ENCODE results near the gene ITPRIP. TPM values are rescaled to one million over a fixed set of nuclear protein-coding genes. Genes with fewer than 3 reads are reported as not detected.

Gene ITPRIP, protein sequence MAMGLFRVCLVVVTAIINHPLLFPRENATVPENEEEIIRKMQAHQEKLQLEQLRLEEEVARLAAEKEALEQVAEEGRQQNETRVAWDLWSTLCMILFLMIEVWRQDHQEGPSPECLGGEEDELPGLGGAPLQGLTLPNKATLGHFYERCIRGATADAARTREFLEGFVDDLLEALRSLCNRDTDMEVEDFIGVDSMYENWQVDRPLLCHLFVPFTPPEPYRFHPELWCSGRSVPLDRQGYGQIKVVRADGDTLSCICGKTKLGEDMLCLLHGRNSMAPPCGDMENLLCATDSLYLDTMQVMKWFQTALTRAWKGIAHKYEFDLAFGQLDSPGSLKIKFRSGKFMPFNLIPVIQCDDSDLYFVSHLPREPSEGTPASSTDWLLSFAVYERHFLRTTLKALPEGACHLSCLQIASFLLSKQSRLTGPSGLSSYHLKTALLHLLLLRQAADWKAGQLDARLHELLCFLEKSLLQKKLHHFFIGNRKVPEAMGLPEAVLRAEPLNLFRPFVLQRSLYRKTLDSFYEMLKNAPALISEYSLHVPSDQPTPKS
- 22.2 and 22.5 TPM in 2 replicates for total RNA-seq (2021)
- long read RNA-seq, full-length matches to known transcripts, result 115 of 131 reads
- long read RNA-seq, partial matches to known transcripts, result 0 of 131 reads
- long read RNA-seq, other reads (novel, unspliced or antisense), result 16 of 131 reads

DNA sequence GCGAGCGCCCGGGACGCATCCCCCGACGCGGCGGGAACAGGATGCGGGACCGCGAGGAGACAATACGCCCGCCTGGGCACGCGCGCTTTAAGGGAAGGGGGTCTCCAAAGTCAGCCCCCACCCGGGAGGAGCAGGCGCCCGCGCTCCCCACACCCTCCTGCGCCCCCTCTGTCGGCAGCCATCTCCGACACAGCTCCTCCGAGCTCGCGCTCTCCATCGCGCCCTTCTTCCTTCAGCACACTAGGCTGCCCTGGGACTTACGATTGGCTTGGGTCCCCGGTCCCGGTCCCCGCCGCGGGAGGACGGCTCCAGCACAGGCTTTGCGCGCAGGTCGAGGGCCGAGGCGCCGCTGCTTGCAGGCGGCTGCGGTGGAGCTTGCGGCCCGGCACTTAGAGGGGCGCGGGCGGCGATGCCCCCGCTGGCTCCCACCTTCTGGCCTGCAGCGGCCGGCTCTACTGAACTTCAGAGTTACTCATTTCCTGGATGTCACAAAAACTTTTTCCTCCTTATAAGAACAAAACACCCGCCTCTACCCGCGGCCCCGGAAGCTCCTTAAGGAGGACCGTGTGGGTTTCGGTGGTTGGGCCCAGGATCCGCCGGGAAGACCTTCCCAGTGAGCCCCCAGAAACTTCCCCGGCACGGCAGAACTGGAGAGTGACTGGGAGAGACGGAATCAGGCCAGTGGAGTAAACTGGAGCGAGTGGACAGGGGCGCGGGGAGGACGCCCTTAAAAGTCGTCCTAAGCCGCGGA lies at the start of gene ITPRIP:
ITPRIP (minus strand) TSS at position 481 of the 751 bp plus-strand sequence. CDS start 22,414 bp downstream, outside the sequence.
- H2BK12ac ChIP-seq (ENCODE audit: insufficient read length, low read depth, low read length), result peak within 1 kb of the TSS; percentile 88
- H2AFZ ChIP-seq (ENCODE audit: low read length), result peak within 1 kb of the TSS; percentile 24
- no peak within 1 kb of the TSS for H2BK5ac ChIP-seq (ENCODE audit: insufficient read length, low read length)
- Mint-ChIP-seq H3K4me1 (peaks cover 50 to 54% of the 10 kb centered on the region in 2 experiments), H3K36me3 (ENCODE audit: insufficient read depth in 1 of 3, low read depth in 3 of 3) (peaks cover 0 to 5% (median under 1%) of the 10 kb centered on the region in 3 experiments; a peak in 3 of 7 replicates), H3K27me3 (ENCODE audit: low read depth) (peaks cover 3% of the 10 kb centered on the region; the same call in 1 of the 2 replicates), H3K9me3 (no peaks in the 10 kb centered on the region), H3K4me3 (peak within 1 kb of the TSS; percentile 92 to 95), H3K27ac (peak within 1 kb of the TSS; percentile 98 to 100 (median 99))
- H2AK5ac ChIP-seq (ENCODE audit: insufficient read length, low read length), result no peak within 1 kb of the TSS
- peak within 1 kb of the TSS; percentile 78 for H3K4me2 ChIP-seq (ENCODE audit: insufficient read depth, insufficient read length, low read length)
- H2BK20ac ChIP-seq (ENCODE audit: low read depth, low read length, poor library complexity, severe bottlenecking), result peak within 1 kb of the TSS; percentile 100
- no peak within 1 kb of the TSS for H4K91ac ChIP-seq (ENCODE audit: insufficient read length, low read depth, low read length)
- no peaks in the 10 kb centered on the region for H4K20me1 ChIP-seq (ENCODE audit: control insufficient read depth, insufficient read depth, insufficient read length)
- H4K5ac ChIP-seq (ENCODE audit: insufficient read length, low read depth, low read length), result peak within 1 kb of the TSS; percentile 56
- WGBS (ENCODE audit: extremely low coverage, insufficient read length, low lambda C conversion rate), result no CpG with 5 or more reads among the region's 70 CpGs
- no peak within 1 kb of the TSS for H3K56ac ChIP-seq (ENCODE audit: insufficient read length, low read depth, low read length)
- DNase-seq, result peak; percentile 68
- peak within 1 kb of the TSS; percentile 79 for H3T11ph ChIP-seq (ENCODE audit: low read length)
- peak within 1 kb of the TSS; percentile 100 for H3K18ac ChIP-seq (ENCODE audit: insufficient read length, low read depth, low read length)
- peak within 1 kb of the TSS; percentile 99 for H3K14ac ChIP-seq (ENCODE audit: insufficient read depth, low read length)
- no peak within 1 kb of the TSS for H2BK15ac ChIP-seq (ENCODE audit: low read depth, low read length)
- peak within 1 kb of the TSS; percentile 89 for H2BK120ac ChIP-seq (ENCODE audit: low read depth, low read length, poor library complexity, severe bottlenecking)
- no peak within 1 kb of the TSS for H3K23ac ChIP-seq (ENCODE audit: insufficient read length, low read depth, low read length)
- H3K79me2 ChIP-seq (ENCODE audit: insufficient read depth, low read length), result peaks cover 17% of the 10 kb centered on the region; the same call in 1 of the 2 replicates
- peaks cover 12% of the 10 kb centered on the region for H3K23me2 ChIP-seq (ENCODE audit: insufficient read length, low read depth, low read length, poor library complexity, severe bottlenecking)
- no peak within 1 kb of the TSS for H4K8ac ChIP-seq (replicated peaks; ENCODE audit: insufficient read length, low read depth, low read length)
- no peak within 1 kb of the TSS; the same call in 1 of the 2 replicates for H3K4ac ChIP-seq (ENCODE audit: low read depth, low read length)
- peak within 1 kb of the TSS; percentile 90 for H3K9ac ChIP-seq (ENCODE audit: extremely low read depth, insufficient read length, low read length)
- peak; percentile 56 for TF ChIP-seq CTCF (conservative IDR thresholded peaks at IDR 0.05)
- peaks cover 9% of the 10 kb centered on the region; the same call in 1 of the 2 replicates for H3K4me1 ChIP-seq (ENCODE audit: insufficient read depth, low read length)
- no peaks in the 10 kb centered on the region for H3K9me3 ChIP-seq (ENCODE audit: control insufficient read depth, low read depth, low read length)
- no peaks in the 10 kb centered on the region for H3K27me3 ChIP-seq (ENCODE audit: insufficient read depth, low read length)
- H3K79me1 ChIP-seq (ENCODE audit: insufficient read depth, low read depth, low read length, poor library complexity, severe bottlenecking), result no peaks in the 10 kb centered on the region
- H3K27ac ChIP-seq (ENCODE audit: insufficient read length, low read depth, low read length), result peak within 1 kb of the TSS; percentile 54
